ENCODE data around the gene MLST8.
A peak's percentile ranks its signal among the peaks of the same experiment; 100 is the strongest.

MLST8 gene

DNA sequence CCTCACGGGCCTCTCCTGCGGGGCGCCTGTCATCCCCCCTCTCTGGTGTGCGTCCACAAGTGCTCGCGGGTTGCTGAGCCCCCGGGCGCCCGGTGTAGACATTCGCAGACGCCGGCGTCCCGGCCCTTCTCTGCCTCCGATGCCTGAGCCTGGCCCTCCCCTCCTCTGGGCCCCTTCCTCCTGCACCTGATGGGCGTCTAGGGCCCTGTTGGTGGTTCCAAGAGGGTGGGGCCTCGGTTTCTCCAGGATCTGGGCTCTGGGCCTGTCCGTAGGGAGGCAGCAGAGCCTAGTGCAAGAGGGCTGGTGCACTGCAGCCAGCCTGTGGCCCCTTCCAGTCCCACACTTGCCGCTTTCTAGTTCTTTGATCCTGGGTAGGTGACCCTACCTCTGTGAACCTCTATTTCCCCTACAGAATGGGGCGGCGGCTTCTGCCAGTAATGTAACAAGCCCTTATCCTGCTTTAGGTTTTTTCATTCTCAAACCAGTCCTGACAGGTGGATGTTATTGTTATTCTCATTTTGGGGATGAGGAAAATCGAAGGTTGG is 18.8 kb downstream of the MLST8 start:
- TF ChIP-seq, protein P1, sequence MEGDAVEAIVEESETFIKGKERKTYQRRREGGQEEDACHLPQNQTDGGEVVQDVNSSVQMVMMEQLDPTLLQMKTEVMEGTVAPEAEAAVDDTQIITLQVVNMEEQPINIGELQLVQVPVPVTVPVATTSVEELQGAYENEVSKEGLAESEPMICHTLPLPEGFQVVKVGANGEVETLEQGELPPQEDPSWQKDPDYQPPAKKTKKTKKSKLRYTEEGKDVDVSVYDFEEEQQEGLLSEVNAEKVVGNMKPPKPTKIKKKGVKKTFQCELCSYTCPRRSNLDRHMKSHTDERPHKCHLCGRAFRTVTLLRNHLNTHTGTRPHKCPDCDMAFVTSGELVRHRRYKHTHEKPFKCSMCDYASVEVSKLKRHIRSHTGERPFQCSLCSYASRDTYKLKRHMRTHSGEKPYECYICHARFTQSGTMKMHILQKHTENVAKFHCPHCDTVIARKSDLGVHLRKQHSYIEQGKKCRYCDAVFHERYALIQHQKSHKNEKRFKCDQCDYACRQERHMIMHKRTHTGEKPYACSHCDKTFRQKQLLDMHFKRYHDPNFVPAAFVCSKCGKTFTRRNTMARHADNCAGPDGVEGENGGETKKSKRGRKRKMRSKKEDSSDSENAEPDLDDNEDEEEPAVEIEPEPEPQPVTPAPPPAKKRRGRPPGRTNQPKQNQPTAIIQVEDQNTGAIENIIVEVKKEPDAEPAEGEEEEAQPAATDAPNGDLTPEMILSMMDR (conservative IDR thresholded peaks at IDR 0.05; ENCODE audit: low read depth, low read length): peak; percentile 55
- peak; percentile 71 for DNase-seq (ENCODE audit: low read depth)

DNA sequence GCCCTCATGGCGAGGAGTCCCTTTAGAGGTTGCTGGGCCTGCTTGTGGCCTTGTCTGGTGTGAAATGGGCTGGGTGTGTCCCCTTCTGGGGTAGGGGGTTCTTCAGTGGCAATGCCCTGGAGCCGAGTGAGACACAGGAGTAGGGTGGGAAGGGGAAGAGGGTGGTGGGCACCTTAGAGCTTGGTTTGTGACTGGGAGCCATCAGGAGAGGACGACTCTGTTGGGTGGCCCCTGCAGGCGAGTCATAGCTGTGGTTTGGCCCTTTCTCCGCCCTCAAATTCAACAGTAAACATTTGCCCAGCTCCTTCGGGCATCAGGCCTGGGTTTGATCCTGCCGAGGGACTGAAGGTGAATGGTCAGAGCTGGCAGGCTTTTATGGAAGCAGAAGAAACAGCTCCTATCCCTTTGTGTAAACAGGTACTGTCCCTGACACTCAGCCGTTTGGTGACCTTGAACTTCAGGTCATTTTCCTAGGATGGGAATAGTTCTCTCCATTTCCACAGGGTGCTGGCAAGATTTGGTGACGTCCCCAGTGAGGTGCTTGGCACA is 21.1 kb downstream of the MLST8 start:
- DNase-seq (ENCODE audit: low read depth): no peak
- H3K4me3 ChIP-seq (ENCODE audit: low read depth, low read length): no peak overlapping the region

More for the DNA sequence above, 18.8 kb downstream of the MLST8 start:
- peak overlapping the region; percentile 86 for H3K4me3 ChIP-seq (ENCODE audit: low read depth, low read length)

DNA sequence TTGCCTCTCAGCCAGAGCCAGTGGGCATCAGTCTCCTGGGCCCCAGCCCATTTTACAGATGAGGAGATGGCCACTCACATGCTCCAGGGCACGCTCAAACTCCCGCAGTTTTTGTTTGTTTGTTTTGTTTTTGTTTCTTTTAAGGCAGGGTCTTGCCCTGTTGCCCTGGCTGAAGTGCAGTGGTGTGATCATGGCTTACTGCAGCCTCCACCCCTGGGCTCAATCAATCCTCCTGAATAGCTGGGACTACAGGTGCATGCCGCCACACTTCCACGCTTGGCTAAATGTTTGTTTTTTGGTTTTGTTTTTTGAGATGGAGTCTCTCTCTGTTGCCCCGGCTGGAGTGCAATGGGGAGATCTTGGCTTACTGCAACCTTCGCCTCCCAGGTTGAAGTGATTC is 21.7 kb downstream of the MLST8 start:
- no peak overlapping the region for H3K4me3 ChIP-seq (ENCODE audit: low read depth, low read length)
- DNase-seq (ENCODE audit: low read depth): no peak
- TF ChIP-seq, protein P1 (conservative IDR thresholded peaks at IDR 0.05; ENCODE audit: low read depth, low read length): no peak

More for the DNA sequence above, 21.1 kb downstream of the MLST8 start:
- TF ChIP-seq, protein P1 (conservative IDR thresholded peaks at IDR 0.05; ENCODE audit: low read depth, low read length): no peak

DNA sequence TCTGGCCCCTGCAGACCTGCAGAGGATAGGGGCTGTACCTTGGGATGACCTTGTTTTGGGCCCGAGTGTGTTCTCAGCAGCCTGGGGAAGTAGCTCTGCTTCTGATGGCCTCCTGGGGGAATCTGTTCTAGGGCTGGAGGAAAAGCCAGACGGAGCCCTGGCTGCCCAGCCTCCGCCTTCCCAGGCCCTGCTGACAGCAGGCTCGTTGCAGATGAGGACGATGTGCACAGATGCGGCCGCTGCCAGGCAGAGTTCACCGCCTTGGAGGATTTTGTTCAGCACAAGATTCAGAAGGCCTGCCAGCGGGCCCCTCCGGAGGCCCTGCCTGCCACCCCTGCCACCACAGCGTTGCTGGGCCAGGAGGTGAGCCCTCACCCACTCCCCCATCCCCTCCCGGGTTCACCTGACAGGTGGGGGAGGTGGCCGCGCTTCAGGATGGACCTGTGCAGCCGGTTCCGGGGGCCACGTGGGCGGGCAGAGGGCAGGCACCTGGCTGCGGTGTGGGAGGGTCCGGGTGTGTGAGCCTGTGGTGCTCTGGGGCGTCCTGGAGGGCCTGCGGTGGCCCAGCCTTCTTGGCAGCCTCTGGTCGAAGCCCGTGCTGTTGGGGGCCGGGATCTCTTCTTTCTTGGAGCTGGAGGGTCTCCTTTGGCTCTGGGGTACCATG is 23.0 kb downstream of the MLST8 start:
- DNase-seq (ENCODE audit: low read depth): no peak
- TF ChIP-seq, protein P1 (conservative IDR thresholded peaks at IDR 0.05; ENCODE audit: low read depth, low read length): no peak
- no peak overlapping the region for H3K4me3 ChIP-seq (ENCODE audit: low read depth, low read length)

DNA sequence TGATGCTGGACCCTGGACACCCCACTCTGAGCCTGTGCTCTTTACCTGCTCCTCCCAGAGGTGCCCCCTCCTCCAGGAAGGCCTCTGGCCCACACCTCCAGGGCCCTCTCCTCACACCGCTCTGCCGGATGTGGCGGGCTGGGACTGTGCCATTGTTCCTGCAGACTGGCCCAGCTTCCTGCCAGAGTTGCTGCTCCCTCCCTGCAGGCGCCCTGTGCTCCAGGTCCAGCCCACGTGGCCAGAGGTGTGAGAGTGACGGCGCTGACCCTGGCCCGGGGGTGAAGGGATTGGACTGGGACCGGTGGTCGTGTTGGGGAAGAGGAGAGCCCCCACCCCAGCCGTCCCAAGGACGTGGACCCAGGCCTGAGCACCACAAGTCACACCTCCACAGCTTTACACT is 23.8 kb downstream of the MLST8 start:
- H3K4me3 ChIP-seq (ENCODE audit: low read depth, low read length): no peak overlapping the region
- DNase-seq (ENCODE audit: low read depth): no peak
- TF ChIP-seq, protein P1 (conservative IDR thresholded peaks at IDR 0.05; ENCODE audit: low read depth, low read length): no peak

DNA sequence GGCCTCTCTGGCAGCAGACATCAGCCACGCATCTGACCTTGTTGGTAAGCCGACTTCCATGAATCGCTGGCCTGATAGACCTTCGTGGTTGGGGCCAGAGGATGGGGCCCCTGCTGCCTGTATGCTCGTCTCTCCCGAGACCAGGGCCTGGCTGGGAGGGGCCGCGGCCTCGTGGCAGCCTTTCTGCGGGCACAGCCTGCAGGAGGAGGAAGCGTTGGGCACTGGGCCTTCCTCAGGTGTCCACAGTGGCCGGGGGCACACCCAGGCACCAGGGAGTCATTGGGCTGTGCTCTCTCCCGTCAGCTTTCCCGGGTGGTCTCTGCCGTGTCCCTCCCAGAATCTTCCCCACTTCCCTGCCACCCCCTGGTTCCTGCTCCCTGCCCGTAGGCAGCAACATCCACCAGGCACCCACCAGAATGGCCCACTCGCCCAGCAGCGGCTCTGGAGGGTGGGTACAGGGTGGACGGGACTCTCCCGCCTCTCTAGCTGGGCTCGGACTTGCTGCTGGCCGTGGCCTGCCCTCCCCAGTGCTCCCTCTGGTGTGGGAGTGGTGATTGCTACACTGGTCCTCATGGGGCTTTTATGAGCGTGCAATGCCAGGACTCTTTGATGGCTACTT is 24.5 kb downstream of the MLST8 start:
- TF ChIP-seq, protein P1 (conservative IDR thresholded peaks at IDR 0.05; ENCODE audit: low read depth, low read length): no peak
- H3K4me3 ChIP-seq (ENCODE audit: low read depth, low read length): no peak overlapping the region
- DNase-seq (ENCODE audit: low read depth): no peak

All from choroid plexus epithelial cell (primary cell).